ENCODE data around the gene MLPH.

- no peak for TF ChIP-seq CTCF (IDR thresholded peaks at IDR 0.05; ENCODE audit: insufficient read depth, low read length)
- no peak for TF ChIP-seq REST (IDR thresholded peaks at IDR 0.05; ENCODE audit: insufficient replicate concordance, low read depth)
- TF ChIP-seq GABPA (IDR thresholded peaks at IDR 0.05; ENCODE audit: low read depth): no peak
- no peak for TF ChIP-seq POLR2AphosphoS5 (IDR thresholded peaks at IDR 0.05; ENCODE audit: low read depth)
- TF ChIP-seq SPI1 (IDR thresholded peaks at IDR 0.05; ENCODE audit: borderline replicate concordance, low read depth): no peak
Observed at GRCh38 chr2:237479747-237480146, 7.3 kb upstream of the MLPH start.

Measured in HL-60 (cell line).